ENCODE measurements around the gene CLEC20A.

The CLEC20A gene

GRCh38 chr1:178496410-178497135 is at the start of gene CLEC20A:
Gene CLEC20A (minus strand): TSS chr1:178496964. CDS start chr1:178496939, 25 bp downstream.
- DNase-seq: no peak

DNA sequence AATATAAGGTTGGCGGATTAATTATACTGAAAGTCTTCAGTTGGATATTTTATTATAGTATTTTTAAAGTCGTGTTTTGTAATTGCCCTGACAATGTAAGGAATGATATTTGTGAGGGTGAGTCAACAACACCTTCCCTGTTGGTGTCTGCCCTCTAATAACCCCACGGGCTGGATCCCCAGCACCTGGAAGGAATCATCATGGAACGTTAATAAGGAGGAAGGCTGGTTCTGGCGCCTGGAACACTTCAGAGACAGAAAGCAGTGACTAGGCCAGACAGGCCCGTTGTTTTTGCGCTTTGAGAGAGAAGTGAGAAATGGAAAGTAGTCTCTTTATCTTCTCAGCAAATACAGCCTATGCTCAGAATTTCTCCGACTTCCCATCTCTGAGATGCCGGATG is 47.8 kb upstream of the CLEC20A start:
- no peak for DNase-seq

DNA sequence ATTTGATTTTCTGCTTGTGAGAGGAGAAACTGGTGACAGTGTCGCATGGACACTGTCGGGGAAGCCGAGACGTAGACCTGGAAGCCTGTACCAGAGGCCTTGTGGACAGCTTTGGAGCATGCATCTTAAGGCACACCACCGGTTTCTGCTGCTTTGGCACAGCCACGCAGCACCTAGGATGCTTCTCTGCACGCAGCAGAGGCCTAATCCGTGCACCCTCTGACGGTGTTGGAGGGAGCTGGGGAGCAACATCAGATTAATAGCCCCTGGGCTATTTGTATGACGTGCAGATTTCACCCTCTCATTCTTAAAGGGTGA is 46.5 kb upstream of the CLEC20A start:
- peak; percentile 81 for DNase-seq

GRCh38 chr1:178542554-178543289 is 46.0 kb upstream of the CLEC20A start:
- DNase-seq: peak; percentile 88

GRCh38 chr1:178541829-178542553 is 45.2 kb upstream of the CLEC20A start:
- peak; percentile 87 for DNase-seq

GRCh38 chr1:178541379-178541778 is 44.6 kb upstream of the CLEC20A start:
- DNase-seq: peak; percentile 27

- no peak for DNase-seq
Observed at GRCh38 chr1:178540646-178541045, 43.9 kb upstream of the CLEC20A start.

GRCh38 chr1:178540204-178540603 is 43.4 kb upstream of the CLEC20A start:
- DNase-seq: no peak

- no peak for DNase-seq
Observed at GRCh38 chr1:178539291-178539690, 42.5 kb upstream of the CLEC20A start.

- no peak for DNase-seq
Observed at GRCh38 chr1:178538192-178538916, 41.6 kb upstream of the CLEC20A start.

- DNase-seq: no peak
Observed at GRCh38 chr1:178537382-178538090, 40.8 kb upstream of the CLEC20A start.

GRCh38 chr1:178536844-178537371 is 40.1 kb upstream of the CLEC20A start:
- DNase-seq: peak; percentile 82

DNA sequence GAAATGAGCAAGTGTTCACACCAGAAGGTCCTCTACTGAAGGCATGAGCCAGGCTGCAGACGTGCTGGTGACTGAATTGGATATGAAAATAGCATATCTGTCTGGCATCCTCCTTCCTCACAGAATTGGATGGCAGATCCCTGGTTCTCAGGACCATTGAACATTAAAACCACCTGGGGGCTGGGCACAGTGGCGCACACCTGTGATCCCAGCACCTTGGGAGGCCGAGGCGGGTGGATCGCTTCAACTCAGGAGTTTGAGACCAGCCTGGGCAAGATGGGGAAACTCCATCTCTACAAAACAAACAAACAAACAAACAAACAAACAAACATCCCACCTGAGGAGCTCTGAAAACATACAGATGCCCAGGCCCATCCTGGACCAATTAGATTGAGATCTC is 39.6 kb upstream of the CLEC20A start:
- no peak for DNase-seq

GRCh38 chr1:178534137-178534868 is 37.5 kb upstream of the CLEC20A start:
- DNase-seq: no peak

- no peak for DNase-seq
Observed at GRCh38 chr1:178533121-178533946, 36.6 kb upstream of the CLEC20A start.

DNA sequence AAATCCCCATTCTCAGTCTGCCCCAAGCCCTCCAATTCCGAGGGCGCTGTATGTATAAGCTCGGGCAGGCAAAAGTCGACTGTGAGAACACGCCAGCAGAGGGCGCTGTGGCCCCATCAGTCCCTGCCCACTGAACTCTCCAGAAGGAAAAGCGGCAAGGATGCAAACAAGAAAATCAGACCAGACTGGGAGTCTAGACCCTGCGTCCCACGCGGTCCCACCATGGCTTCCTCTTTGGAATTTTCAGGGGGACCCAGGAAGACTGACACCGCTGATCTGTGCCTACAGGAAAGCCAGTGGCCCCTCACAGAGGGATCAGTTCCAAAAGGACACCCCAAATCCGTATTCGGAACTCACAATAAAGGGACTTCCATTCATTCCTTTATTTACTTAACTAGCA is 35.6 kb upstream of the CLEC20A start:
- peak; percentile 85 for DNase-seq

DNA sequence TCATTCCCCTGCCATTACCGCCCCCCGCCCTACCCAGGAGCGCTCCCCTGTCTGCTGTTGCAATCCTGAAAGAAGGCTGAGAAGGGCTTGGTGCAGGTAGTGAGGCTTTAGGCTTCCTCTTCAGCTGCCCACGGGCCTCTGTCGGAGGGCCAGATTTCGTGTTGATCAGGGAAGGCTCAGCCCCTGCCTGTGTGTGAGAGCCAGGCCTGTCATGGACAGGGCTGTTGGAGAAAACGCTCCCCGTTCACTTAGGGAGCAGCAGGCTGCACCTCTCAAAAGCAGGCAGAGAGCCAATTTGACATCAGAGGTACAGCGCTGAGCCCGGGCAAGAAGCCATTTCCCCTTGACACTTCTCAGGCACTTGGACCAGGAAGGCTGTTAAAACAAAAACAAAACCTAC is 35.1 kb upstream of the CLEC20A start:
- no peak for DNase-seq

GRCh38 chr1:178530502-178530901 is 33.7 kb upstream of the CLEC20A start:
- no peak for DNase-seq

DNA sequence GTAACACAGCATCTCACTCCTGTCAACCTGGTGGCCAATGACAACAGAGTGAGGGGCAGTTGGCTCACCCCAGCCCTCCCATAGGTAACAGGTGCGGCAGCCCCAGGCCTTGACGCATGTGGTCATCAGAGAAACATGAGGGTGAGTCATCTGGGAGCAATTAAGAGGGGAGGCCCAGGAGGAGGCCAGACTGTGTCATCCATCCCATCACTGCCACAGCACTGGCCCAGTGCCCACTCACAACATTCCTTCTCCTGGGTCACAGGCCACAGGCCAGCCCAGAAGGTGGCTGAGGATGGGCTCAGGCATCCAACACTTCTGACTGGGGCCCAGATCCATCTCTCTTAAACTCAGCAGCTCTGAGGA is 33.3 kb upstream of the CLEC20A start:
- DNase-seq: peak; percentile 59

DNA sequence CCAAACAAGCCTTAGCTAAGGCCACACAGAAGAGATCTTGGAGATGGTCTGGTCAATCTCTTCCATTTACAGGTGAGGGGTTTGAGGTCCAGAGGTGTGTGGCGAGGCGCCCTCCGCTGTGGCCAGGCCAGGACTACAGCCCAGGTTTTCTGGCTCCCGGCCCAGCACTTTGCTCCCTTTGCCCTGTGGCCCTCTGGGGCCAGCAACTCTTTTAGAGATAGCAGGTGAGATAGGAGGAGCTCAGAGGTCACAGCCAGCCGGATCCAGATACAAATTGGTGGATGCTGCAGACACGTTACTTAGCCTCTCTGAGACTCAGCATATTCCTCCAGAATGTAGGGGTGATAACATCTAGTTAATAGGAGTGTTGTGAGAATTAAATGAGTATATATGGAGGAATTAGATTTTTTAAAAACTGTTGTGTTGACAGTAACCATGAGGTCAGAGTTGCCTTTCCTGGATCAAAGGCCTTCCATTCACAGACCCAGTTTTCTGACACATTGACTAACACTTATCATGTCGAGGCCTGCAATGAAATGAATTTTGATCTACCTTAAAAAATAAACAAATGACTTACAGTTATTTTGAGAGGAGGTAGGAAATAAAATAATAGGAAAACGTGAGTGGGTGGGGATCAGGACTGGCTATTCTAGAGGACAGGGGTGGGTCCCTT is 32.7 kb upstream of the CLEC20A start:
- DNase-seq: no peak
